A549 treated with AZD2906 at 1 μM for 4 hours (cell line): Measurements from ENCODE around the gene RP9. TPM values are rescaled to one million over a fixed set of nuclear protein-coding genes. Genes with fewer than 3 reads are reported as not detected.

Experiments used
- total RNA-seq: library from RNA; stranded (reverse); fragments of 200-300 nt; extraction: Qiagen RNA extraction; gene quantifications from 5 replicates; pipeline ENCODE4 v1.2.3, GENCODE V29; 2022

The RP9 gene, protein sequence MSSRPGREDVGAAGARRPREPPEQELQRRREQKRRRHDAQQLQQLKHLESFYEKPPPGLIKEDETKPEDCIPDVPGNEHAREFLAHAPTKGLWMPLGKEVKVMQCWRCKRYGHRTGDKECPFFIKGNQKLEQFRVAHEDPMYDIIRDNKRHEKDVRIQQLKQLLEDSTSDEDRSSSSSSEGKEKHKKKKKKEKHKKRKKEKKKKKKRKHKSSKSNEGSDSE
- total RNA-seq, result 27.1 to 34.2 TPM (median 32.2 TPM) in 5 replicates

DNA sequence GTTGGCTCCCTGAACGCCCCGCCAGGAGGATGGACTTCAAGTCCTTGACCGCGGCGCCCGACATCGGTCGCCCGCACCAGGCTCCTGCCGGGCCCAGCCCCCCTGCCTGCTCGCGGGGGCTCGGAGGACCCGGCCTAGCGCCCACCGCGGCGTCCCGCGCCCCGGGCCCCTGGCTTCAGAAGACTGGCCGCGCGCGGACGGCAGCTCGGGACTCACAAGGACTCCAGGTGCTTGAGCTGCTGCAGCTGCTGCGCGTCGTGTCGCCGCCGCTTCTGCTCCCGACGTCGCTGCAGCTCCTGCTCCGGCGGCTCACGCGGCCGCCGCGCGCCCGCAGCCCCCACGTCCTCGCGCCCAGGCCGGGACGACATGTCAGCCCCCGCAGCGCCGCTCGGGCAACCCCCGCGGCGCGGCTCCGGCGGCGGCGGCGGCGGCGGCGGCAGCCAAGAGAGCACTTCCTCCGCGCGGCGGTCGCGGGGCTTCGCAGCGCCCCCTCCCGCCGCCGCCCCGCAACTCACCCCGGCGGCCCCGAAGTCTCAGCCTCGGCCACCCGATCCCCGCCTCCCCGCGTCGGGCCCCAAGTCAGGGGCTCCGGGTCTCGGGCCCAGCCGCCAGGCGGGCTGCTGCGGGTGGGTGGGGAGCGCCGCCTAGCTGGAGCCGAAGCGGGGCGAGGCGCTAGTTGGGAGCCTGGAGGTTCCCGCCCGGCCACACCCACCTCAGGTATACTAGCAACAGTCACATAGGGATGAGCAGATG lies at the start of gene RP9:
RP9 (minus strand) TSS at position 400 of the 753 bp plus-strand sequence; CDS start at position 368, 32 bp downstream.

DNA sequence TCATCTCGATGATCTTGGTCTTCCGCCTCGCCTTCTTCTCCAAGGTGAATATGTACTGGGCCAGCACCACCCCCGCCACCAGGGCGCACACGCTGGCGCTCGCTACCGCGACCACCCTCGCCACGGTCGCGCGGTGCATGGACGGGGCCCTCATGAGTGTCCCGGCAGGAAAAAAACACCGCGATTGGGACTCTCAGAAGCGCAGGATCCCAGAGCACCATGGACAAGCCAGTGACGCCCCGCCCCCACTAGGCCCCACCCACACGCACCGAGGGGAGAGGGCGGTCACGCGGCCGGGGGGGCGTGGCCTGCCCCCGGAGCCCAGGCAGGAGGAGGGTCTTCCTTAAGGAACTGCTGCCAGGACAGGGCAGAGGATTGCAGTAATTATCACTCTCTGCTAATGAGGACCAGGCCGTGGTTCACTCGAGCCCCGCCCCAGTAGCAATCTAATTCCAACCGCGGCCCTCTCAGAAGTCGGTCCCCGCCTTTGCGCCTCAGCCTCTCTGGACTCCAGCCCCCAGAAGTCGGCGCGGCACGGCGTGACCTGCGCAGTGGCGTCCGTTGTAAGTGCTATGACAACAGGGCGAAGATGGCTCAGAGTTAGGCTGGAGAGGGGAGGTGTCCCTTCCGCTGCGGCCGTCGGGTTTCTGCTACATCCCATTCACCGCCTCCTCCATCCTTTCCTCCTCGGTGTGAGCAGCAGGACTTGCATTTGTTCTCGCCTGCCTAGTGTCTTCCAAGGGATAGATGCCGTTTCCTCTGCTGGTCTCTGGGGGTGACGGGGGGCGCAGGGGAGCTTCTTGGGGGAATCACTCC lies 20.0 kb upstream of the RP9 start, which contains the start of gene BBS9:
BBS9 (plus strand) TSS at position 575 of the 816 bp plus-strand sequence. CDS start 16,689 bp downstream, outside the sequence.

DNA sequence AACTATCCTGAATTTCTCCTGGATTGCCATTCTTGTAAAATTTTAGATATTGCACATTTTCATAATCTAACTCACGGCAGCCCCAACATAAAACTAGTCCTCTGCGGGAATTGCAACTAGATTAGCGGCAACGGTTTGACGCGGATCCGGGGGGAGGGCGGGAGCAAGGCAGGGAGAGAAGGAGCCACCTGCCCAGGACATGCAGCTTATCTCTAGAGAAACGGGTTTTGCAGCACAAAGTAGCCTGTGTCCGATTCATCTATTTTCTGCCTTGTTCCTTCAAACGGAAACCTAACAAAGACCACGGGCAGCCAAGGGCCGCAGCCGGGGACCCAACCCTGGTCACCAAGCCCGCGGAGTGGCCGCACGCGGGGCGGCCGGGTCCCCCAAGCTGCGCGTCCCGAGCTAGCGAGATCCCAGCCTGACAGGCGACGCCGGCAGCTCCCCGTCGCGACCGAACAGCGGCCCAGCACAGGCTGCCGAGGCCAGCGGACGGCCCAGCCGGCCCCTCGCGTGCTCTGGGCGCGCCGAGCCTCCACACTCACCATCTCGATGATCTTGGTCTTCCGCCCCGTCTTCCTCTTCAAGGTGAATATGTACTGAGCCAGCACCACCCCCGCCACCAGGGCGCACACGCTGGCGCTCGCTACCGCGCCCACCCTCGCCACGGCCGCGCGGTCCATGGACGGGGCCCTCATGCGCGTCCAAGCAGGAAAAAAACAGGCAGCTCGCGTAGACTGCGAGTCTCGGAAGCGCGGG lies 47.0 kb downstream of the RP9 start, which contains the start of gene NT5C3A:
NT5C3A (minus strand) TSS at position 754 of the 759 bp plus-strand sequence; CDS start at position 683, 71 bp downstream.

Other genes starting within 250 kb of the RP9 start
- 21.4 to 26.4 TPM (median 24.1 TPM) in 5 replicates for gene KBTBD2, start 217.6 kb downstream of the RP9 start, total RNA-seq
- 71.4 to 143 TPM (median 85.5 TPM) in 5 replicates for gene FKBP9, start 152.0 kb downstream of the RP9 start, total RNA-seq
- gene NT5C3A, start 46.6 kb downstream of the RP9 start, total RNA-seq, result 32.1 to 40.3 TPM (median 33.2 TPM) in 5 replicates
- 2.6 to 3.9 TPM (median 2.7 TPM) in 5 replicates for gene BBS9, start 20.2 kb upstream of the RP9 start, total RNA-seq